ENCODE measurements around the gene SLC35E1.

DNA sequence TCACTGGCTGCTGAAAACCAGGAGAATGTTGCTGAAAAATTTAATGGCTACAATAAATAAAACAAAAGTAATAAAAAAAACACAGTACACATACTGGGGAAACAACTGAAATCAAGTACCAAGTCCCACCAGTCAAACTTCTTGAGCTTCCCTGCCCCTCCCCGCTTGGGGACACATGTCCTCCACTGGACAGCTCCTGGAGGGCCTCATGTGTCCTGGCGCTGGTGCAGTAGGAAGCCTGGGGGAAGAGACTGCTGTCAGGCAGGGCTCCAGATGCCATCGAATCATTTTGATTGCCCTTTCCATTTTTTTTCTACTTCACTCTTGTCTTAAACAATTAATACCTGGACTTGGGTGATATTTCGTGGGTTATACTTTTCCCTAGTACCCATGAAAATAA, 26.6 kb upstream of the SLC35E1 start:
- TF ChIP-seq POLR2A (IDR thresholded peaks at IDR 0.05) = no peak
- TF ChIP-seq, protein P1, sequence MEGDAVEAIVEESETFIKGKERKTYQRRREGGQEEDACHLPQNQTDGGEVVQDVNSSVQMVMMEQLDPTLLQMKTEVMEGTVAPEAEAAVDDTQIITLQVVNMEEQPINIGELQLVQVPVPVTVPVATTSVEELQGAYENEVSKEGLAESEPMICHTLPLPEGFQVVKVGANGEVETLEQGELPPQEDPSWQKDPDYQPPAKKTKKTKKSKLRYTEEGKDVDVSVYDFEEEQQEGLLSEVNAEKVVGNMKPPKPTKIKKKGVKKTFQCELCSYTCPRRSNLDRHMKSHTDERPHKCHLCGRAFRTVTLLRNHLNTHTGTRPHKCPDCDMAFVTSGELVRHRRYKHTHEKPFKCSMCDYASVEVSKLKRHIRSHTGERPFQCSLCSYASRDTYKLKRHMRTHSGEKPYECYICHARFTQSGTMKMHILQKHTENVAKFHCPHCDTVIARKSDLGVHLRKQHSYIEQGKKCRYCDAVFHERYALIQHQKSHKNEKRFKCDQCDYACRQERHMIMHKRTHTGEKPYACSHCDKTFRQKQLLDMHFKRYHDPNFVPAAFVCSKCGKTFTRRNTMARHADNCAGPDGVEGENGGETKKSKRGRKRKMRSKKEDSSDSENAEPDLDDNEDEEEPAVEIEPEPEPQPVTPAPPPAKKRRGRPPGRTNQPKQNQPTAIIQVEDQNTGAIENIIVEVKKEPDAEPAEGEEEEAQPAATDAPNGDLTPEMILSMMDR (IDR thresholded peaks at IDR 0.05) = no peak

Data from adrenal gland (tissue), 5 donors.